Measurements from ENCODE around the gene SLC25A51.

The SLC25A51 gene, protein sequence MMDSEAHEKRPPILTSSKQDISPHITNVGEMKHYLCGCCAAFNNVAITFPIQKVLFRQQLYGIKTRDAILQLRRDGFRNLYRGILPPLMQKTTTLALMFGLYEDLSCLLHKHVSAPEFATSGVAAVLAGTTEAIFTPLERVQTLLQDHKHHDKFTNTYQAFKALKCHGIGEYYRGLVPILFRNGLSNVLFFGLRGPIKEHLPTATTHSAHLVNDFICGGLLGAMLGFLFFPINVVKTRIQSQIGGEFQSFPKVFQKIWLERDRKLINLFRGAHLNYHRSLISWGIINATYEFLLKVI

DNA sequence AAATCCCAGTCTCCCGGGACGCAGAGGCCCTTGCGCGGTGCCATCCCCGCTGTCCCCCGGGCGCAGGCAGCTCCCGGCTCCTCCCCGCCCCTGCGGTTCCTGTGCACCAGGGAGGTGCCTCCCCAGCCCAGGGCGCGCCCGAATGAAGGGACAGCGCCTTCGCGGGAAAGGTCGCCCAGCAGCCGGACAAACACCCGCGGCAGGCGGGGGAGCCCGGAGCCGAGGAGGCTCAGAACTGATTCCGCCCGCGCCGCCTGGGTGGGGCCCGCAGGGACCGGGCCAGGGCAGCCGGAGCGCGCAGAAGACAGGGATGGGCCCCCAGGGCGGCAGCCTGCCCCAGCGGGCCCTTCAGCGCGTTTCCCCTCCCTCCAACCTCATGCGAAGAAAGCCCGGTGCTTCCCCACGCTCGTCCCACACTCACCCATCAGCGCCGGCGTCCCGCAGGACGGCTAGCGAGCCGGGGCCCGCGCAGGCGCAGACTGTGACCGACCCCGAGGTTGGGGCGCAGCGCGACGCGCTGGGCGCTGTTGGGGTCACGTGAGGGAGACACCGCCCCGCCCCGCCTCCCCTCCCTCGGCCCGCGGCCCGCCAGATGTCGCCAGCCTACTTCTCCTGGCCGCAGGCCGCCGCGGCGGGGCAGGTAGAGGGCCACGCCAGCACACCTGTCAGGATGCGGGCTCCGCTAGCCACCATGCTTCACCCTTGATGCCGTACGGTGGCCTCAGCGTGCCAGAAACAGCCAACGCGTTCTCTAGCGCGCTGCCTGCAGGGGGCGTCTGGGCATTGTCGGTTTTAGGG, at the start of gene SLC25A51:
TSS of gene SLC25A51 (minus strand) at position 481 of the 798 bp plus-strand sequence. CDS start 15,577 bp downstream, outside the sequence.
- peak; percentile 93 for DNase-seq (ENCODE audit: low spot score)

DNA sequence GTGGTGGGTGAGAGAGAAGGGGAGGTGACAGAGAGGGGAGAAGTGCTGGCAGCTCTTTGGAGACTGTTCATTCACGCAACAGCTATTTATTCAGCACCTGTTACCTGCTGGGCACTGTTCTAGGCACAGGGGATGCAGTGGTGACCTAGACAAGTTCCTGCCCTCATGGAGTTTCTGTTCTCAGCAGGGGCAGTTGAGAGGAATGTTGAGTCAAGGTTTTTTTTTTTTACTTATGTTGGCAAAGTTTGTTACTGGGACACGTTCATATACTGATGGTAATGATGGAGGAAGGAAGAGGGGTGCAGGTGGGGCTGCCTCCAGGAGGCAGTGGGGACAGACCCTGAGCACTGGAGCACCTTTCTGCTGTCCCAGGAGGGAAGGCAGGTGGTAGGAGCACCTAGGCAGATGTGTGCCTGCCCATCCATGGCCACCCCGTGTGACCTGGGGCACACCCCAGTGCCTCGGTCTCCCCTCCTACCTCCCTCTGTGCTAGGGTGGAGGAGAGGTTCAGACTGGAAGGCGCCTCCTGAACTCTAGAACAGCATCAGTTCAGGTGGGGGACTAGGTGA, 49.4 kb upstream of the SLC25A51 start:
- no peak for DNase-seq (ENCODE audit: low spot score)

DNA sequence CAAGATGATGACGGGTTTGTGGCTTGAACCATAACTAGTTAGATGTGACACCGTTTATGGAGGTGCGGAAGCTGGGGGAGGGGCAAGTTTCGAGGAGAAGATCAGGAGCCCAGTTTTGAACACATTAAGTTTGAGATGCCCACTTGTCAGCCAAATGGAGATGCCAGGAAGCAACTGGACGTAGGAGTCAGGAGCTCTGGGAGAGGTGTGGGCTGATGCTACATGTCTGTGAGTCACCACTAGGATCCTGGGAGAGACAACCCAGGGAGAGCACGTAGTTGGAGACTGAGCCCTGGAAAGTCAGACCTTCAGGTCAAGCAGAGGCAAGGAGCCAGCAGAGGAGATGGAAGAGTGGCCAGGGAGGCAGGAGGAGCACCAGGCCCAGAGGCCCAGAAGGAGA, 48.8 kb upstream of the SLC25A51 start:
- no peak for DNase-seq (ENCODE audit: low spot score)

DNA sequence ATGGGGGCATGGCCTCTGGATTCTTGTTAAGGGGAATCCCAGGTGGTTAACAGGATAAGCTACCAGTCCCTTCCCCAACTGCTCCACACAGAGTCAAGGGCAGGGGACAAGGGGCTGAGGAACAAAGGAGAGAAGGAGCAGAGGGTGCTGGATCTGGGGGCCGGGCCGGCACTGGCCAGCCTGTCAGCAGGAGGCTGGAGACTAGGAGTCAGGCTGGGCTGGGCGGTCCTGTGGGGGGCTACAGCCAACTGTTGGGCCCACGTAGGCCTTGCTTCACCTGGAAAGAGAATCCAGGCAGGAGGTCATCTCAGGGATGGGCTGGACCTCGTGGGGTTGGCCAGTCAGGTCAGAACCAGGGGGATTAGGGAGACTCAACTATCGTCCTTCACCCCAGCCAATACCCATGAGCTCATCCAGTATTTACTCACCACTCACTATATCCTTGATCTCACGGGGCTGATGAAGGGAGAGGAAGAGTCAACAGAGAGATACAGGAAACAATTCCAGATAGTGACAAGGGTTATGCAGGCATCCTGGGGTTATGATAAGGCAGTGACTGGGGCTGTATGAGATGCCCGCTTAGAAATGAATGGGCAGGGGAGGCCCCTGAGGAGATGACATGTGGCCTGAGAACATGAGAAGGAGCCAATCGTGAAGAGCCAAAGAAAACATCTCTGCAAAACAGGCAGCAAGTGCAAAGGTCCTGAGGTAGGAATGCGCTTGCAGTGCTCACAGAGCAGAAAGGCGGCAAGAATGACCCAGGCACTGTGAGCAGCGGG, 47.9 kb upstream of the SLC25A51 start:
- DNase-seq (ENCODE audit: low spot score) = no peak

DNA sequence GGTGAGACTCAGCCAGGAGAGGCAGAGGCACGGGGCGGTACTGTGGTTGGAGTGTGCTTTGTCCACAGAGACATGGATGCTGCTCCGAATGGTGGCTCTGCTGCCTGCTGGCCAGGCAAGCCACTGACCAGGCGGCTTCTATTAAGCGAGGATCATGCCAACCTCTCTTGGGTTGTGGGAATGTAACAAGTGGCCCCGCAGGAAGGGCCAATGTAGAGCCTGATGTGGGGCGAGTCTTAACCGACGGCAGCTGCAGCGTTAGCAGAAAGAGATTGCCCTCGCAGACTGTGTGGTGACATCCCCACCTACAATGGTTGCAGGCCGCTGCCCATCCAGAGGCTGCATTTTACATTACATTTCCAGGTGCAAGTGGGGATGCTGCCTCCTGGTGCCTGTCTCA, 46.6 kb upstream of the SLC25A51 start:
- DNase-seq (ENCODE audit: low spot score) = no peak

DNA sequence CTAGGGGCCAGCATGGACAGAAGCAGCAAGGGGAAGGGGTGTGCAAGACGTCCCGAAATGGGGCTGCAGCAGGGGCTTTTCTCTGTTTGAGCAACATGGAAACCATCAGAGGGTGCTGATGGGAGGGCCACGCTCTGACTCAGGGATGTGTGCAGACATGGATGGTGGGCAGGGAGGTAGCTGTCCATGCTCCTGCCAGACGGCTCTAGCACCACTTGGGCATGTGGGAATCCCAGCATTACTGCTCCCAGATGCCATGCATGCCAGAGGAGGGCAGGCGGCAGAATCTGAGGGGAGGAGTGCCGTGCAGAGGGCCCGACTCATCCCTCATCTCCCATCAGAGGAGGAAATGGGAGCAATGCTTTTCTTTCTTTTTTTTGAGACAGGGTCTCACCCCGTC, 45.6 kb upstream of the SLC25A51 start:
- DNase-seq (ENCODE audit: low spot score) = no peak

DNA sequence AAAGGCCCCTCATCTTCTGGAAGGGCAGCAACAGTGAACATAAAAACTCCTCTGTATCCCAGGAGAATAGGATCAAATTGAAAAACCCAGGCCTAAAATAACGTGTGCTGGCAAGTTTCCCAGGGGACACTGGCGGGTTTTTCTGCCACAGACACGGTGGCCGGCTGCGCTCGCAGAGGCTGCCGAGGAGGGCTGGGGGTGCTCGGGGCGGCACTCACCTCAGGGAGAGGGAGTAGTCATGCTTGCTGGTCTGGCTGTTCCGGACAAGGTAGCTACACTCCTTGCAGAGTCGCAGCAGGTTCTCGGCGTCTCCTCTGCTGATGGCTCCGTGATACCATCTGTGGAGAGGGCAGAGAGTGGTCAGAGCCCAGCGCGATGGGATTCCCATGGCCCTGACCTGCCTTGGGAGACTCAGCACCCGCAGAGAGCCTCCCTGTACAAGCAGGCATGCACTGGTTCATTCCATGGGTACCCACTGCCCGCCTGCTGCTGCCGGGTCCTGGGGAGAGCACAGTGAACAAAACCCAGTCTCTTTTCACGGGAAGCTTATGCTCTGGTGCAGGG, 44.6 kb upstream of the SLC25A51 start:
- DNase-seq (ENCODE audit: low spot score) = no peak

DNA sequence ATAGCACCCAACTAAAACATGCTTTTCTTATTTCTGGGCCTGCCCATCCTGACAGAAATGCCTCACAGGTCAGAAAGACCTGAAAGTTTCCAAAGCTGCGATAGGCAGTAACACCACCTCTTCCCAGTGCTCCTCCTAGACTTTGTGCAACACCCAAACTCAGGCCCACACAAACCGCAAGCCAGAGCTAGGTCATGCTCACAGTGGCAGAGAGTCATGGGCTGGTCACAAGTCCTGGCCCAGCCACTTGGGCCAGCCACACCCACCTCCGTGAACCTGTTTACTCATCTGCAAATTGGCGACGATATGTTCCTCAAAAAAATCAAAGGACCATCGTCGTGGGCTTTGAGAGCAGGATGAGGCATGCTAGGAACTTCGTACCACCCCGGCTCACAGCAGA, 44.0 kb upstream of the SLC25A51 start:
- DNase-seq (ENCODE audit: low spot score) = no peak

DNA sequence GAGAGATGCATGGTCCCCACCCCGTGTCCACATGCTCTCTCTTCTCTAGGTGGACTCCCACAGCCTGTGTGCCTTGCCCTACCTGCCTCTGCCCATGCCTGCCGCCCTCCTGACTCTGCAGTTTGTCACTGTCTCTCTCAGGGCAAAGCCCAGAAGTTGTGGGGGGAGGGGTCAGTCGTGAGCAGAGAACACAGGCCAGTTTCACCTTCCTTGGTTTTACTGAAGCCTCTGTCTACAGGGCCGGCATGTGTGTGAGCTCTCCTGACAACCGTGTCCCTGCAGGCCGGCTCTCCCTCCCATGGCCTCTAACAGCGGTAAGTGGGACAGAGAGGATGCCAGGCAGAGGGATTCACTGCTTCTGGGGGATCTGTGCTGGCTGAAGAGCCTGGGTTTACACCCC, 43.5 kb upstream of the SLC25A51 start:
- no peak for DNase-seq (ENCODE audit: low spot score)

DNA sequence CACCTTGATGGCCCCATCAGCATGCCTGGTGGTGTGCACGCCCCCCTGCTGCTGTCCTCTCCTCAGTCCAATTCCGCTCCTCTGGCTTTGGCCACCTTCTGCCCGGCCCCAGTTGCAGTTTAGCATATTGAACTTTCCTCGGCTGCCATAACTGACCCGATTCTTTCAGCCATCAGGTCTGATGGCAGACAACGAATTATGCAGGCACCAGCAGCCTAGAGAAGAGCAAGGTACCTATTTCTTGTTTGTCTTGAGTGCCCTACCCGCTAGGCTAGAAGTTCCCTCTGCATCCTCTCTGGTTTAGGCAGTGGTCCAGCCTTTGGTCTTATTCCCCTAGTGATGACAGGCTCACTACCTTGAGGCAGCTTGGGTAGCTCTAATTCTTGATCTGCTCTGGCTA, 43.0 kb upstream of the SLC25A51 start:
- DNase-seq (ENCODE audit: low spot score) = no peak

DNA sequence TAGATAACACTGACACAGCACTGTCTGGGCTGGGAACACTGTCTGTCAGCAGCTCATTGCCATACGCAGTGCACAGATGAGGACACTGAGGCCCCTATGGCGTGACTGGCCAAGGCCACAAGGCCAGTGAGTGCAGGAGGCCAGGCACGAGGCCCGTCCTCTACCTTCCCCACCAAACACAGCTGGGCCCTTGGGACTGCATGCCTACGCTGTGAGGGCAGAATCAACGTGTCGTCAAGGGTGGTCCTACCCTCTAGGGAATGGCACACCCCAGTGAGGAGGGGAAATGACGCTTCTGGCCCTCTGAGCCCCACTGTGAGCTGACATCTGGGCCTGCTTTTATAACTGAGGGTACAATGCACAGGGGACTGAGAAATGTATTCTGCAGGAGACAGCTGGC, 42.1 kb upstream of the SLC25A51 start:
- no peak for DNase-seq (ENCODE audit: low spot score)

DNA sequence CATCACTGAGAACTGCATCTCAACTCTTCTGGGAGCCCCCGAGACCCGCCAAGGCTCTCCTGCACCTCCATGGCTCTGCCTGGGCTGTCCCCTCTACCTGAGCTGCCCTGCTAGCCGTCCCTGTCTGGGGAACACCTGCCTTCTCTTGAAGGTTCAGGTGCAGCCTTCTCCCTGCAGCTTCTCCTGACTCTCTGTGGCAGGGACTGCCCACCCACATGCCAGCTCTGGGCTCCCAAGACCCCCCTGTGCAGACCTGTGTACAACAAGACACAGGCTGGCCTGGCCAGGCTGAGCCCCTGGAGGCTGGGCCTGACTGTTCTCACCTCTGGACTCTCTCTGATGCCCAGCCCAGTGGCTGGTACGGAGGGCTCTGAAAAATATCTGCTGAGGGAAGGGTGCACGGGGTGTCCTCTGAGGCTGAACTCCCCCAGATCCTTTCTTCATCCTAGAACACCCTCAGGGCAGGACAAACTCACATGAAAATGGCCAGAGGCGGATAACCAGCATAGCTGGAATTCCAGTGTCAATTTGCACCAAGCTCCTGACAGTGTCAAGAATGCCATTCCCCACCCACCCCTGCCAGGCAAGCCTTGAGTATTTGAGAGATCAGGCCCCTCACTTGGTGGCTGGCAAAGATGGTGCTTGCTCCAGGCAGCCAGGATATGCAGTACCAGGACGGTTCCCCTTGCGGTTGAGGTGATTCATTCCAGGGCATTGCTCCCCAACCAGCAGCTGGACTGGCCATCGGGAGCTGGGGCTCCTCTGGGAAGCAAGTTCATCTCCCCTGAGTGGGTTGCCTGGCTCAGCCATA, 40.9 kb upstream of the SLC25A51 start:
- no peak for DNase-seq (ENCODE audit: low spot score)

DNA sequence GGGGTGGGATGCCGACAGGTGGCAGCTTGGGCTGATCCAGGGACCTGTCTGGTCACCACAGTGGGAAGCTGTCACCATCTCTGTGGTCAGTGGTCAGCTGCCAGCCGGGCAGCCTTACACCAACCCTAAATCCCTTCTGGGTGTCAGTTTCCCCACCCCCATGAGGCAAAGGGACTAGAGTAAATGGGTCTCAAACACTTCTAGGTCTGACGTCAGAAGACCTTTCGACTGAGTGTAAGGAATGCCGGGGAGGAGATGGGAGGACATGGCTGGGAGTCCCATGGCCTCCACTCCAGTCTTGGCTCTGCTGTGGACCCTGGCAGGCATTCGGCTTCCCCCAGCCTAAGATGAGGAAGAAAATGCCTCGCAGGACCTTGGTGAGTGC, 40.3 kb upstream of the SLC25A51 start:
- no peak for DNase-seq (ENCODE audit: low spot score)

DNA sequence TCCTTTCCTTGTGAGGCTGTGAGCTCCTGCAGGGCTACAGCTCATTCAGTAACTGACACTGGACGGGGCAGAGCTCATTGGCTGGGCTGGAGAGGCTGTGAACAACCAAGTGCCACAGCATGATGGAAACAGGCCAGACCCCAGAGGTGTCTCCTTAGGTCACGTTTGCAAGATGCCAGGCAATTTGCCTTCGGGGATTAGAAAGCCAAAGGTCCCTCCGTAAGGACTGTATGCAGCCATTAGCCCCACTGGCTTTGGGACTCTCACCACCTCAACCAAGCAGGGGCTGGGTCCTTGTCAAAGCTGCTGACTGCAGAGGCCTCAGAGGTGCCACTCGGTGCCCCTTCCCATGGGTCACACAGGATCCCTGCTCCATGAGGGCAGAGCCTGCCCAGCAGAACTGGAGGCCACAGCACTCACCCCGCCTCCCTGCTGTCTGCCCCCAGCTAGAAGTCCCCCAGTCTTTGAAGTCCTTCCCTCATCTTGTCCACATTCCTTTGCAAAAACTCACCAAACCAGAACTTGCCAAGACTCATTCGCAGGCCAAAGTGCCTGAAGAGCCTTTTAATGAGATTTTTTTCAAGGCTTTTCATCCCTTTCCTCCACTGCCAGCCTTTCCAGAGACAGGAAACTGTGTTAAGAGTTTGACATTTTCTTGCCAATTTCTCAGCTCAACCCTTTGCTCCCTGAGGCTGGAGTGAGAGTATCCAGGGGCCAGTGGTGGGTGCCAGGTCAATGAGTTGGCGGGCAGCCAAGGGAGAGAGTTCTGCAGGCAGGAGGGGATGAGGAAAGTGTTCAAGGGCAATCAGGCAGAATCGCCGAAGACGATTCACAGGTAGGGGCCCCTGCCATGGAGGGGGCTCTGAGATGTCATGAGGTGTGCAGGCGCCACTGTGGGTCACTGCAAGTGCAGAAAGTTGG, 39.7 kb upstream of the SLC25A51 start:
- DNase-seq (ENCODE audit: low spot score) = no peak

DNA sequence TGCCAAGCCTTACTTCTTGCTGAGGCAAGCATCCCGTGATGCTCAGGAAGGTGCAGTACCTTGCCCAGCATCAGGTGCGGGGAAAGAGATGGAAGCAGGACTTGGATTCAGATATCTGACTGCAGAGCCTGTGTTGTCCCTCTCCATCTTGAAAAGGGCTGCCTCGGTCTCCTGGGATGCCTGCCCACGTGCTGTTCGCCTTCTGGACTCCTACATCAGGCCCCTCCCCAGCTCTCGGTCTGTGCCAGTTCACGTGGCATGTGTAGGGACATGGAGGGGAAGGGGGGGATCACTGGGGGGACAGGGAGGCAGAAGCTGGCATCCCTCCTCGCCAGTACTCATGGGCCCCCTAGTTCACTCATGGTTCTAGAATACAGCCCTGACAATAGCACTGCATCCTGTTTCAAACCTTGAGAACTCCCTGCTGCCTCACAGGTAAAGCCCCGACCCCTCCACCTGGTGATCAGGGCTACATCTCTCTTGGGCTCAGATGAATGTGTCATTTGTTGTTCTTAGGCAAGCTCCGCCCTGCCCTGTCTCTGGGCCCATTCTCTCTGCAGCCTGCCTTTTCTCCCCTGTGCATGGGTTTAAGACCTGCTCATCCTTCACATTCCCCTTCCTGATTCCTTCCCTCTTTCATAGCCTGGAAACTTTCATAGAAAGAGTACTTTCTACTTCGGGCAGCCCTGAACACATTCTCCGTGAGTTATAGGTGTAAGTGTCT, 38.9 kb upstream of the SLC25A51 start:
- no peak for DNase-seq (ENCODE audit: low spot score)

DNA sequence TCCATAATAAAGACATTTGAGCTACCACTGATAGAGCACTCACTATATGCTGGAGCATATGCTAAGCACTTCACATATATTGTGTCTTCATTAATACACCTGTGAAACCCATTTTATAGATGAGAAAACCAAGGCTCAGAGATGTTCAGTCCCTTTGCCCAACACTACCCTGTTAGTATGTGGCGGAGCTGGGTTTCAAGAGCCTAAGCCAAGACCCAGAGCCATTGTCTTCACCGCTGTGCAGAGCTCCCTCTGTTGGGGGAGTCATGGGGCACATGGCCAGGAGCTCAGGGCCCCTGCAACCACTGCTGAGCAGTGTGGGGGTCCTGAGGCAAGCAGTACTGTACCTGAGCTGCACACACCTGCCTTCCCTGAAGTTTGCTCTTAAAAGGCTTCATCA, 37.3 kb upstream of the SLC25A51 start:
- DNase-seq (ENCODE audit: low spot score) = no peak

DNA sequence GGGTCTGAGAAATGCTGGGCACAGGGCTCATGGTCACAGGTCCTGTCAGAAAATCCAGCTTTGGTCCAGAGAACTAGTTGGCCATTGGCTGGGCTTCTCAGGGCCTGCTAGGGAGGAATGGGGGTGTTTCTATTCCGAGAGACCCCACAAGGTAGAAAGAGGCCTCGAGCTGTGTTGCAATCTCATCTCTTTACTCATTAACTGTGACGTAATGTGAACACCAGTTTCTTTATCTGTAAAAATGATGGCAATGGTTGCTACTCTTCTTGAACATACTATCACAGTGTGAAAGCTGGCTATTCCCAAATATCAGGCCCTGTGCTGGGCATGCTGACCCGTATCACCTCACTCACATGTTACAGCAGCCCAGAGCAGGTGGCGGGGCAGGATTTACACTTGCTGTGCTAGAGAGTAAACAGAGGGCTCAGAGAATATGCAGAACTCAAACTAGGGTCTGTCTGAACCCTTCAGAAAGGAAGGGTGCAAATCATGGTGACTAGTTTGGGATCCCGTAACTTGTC, 35.7 kb upstream of the SLC25A51 start:
- no peak for DNase-seq (ENCODE audit: low spot score)

DNA sequence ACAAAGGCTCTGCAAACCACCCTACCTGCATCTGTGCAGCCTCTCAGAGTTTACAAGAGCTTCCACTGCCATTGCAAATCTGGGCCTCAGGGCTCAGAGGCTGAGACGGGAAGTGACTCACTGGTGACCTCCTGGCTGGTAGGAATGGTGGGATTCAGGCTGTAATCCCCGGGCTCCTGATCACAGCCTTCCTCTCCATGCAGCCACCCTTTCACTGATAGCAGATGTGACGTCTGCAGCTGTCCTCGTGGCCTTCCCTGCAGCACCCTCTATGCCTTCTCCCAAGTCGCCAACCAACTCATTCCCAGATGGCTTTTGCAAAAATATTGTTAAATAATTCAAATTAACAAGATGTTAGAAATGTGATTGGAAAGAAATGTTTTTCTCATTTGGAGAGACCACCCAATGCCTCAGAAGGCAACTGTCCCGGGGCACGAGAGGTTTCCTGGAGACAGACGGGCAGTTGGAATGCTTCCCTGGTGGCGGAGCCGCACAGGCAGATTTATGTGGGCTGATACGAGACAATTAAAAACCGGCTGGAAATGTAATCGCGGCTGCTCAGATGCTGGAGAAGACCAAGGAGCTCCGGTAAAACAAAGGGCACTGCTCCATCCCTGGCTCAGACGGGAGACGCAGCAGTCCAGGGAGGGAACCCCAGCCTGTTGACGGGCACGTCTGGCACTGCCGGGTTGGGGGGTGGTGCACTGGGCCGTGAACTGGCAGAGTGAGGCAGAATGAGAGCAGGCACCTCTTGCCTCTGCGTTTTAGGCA, 34.4 kb upstream of the SLC25A51 start:
- DNase-seq (ENCODE audit: low spot score) = no peak

DNA sequence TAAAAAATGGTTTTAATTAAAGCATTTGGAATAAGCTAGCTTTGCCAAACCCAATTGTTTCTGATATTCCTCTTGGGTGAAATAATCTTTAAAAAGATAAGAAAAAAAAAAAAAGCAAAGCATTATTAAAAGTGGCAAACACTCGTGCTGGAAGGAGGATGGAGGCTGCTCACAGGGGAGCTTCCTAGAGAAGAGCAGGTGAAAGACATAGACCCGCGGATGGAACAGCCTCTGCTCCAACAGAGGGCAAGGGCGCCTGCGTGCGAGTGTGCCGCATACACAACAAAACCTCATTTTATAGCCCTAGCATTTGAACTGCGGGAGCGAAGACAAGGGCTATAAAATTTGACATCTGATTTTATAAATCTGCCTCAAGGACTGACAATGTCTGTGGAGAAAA, 33.4 kb upstream of the SLC25A51 start:
- no peak for DNase-seq (ENCODE audit: low spot score)
